ENCODE measurements around the gene XDH.

- no peak for TF ChIP-seq CTCF (conservative IDR thresholded peaks at IDR 0.05)
- TF ChIP-seq ZFX (IDR thresholded peaks at IDR 0.05) = no peak
Measured at GRCh38 chr2:31328026-31328425, 86.5 kb downstream of the XDH start.

Data from C4-2B (cell line).